LNCAP (cell line): ENCODE measurements around the gene DDX47.

Experiments
- TF ChIP-seq, protein P1 (sequence below): fragments of 450-650 bp; IDR thresholded peaks from 2 replicates; pipeline ENCODE4 v1.5.1; 2017; ENCODE audit warnings: mild to moderate bottlenecking

DDX47 gene

DNA sequence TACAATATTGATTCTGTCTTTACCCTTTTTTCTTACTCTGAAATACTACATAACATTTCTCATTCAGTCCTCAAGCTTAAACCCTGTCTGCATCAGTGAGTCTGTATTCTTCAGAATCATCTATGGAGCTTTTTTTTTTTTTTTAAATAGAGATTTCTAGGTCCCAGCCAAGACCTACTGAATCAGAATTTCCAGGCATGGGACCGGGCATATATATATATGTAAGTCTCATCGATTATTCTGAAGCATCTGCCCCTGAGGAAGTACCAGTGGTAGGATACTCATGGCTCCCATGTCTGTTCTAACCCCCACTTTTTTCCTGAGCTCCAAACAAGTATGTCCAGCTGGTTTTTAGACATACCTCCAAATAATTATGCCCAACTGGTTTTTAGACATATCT, 6.1 kb downstream of the DDX47 start:
- TF ChIP-seq, protein P1, sequence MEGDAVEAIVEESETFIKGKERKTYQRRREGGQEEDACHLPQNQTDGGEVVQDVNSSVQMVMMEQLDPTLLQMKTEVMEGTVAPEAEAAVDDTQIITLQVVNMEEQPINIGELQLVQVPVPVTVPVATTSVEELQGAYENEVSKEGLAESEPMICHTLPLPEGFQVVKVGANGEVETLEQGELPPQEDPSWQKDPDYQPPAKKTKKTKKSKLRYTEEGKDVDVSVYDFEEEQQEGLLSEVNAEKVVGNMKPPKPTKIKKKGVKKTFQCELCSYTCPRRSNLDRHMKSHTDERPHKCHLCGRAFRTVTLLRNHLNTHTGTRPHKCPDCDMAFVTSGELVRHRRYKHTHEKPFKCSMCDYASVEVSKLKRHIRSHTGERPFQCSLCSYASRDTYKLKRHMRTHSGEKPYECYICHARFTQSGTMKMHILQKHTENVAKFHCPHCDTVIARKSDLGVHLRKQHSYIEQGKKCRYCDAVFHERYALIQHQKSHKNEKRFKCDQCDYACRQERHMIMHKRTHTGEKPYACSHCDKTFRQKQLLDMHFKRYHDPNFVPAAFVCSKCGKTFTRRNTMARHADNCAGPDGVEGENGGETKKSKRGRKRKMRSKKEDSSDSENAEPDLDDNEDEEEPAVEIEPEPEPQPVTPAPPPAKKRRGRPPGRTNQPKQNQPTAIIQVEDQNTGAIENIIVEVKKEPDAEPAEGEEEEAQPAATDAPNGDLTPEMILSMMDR = no peak

DNA sequence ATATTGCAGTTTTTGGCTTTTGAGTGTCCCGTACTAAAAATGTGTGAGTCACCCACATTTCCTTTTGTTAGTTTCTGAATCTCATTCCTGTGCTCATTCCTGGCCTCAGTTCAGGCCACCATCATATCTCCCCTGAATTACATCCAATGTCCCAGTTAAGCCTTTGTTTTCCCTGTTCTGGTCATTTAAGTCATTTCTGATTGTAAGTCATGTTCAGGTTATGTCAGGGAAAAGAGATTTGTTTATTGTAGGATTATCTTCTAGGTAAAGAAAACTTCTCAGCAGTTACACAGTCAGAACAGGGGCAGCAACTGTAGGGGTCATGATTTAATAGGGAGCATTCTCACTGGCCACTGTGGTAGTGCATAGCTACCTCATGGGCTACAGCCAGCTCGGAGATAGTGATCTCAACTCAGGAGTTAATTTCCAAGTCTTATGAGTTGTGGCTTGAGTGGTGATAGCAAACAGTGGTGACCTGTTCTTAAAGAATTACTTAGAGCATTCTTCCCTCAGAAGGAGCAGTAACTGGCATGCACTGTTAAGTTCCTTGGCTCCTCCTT, 6.7 kb downstream of the DDX47 start:
- TF ChIP-seq, protein P1 = no peak

DNA sequence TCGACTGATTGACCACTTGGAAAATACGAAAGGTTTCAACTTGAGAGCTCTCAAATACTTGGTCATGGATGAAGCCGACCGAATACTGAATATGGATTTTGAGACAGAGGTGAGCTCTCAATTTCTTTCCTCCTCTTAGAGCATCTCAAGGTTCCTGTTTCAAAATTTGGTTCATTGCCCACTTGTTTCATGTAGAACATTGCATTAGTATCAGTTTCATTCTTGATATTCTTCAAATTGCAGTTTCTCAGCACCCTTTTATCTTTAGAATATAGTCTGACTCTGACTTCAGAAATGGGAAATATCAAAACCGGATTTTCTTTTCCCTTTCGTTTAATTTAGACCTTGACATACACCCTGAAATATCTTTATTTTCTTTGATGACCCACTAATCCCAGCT, 8.8 kb downstream of the DDX47 start:
- TF ChIP-seq, protein P1 = no peak

DNA sequence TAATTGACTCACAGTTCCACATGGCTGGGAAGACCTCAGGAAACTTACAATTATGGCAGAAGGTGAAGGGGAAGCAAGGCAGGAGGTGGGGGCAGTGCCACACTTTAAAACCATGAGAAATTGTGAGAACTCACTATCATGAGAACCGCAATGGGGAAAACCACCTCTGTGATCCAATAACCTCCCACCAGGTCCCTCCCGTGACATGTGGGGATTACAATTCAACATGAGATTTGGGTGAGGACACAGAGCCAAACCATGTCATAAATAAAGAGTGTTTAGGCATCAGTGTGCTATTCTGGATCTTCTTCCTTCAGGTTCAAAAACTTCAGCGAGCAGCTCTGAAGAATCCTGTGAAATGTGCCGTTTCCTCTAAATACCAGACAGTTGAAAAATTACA, 9.7 kb downstream of the DDX47 start:
- TF ChIP-seq, protein P1 = no peak

DNA sequence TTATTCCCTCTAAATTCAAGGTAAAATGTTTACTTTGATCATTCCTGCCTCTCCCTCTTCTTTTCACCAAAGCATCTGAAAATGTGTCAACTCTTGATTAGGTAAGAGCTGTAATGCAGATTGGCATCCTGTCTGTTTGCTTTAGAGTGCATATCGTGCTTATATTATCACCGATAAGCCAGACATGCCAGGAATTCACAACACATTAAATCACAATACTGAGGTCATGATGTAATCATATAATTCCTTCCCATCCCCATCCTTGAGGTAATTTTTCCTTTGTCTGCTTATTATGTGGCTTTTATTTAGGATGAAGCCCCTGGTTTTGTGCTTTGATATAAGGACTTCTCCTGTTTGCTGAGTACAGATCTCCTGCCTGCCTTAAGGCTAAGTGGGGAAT, 10.2 kb downstream of the DDX47 start:
- TF ChIP-seq, protein P1 = no peak

DNA sequence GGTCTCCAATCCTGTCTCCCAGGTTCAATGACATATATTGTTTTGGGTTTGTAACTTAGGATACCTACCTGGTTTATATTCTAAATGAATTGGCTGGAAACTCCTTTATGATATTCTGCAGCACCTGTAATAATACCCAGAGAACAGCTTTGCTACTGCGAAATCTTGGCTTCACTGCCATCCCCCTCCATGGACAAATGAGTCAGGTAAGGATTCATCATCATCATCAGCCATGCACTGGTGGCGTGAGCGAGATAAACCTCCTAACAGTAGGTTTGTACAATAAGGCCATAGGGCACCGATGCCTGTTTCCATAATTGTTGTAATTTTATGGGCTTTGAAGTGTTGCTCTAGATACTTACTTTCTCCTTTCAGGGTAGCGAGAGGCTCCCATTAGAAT, 10.7 kb downstream of the DDX47 start:
- TF ChIP-seq, protein P1 = no peak

DNA sequence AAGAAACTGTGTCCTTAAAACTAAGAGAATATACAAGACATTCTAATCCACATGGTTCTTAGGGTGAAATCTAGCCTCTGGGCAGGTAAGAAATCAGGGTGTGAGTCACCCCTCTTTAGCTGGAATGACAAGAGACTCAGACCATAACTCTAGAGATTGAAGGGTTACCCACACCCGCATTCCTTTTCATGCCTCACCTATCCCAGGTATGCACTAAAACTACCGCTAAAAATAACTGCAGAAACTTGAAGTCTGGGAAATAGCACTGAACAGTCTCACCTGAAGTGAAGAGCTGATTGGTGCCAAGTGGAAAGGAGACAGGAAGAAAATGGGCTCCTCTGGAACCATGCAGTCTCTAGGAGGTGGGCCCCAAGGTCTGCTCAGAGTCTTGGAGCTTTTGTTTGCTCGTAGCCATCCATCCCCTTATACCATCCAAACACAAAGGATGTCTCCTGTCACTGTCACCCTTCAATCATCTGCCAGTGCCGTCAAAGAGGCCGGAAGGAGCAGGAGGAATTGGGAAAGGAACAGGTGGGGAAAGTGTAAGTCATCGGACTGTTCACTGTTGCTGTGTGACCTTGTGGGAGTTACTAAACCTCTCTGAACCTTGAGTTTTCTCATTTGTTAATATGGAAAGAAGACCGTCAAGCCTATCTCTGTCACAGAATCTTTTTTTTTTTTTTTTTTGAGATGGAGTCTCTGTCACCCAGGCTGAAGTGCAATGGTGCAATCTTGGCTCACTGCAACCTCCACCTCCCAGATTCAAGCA, 22.4 kb downstream of the DDX47 start:
- TF ChIP-seq, protein P1 = no peak

DNA sequence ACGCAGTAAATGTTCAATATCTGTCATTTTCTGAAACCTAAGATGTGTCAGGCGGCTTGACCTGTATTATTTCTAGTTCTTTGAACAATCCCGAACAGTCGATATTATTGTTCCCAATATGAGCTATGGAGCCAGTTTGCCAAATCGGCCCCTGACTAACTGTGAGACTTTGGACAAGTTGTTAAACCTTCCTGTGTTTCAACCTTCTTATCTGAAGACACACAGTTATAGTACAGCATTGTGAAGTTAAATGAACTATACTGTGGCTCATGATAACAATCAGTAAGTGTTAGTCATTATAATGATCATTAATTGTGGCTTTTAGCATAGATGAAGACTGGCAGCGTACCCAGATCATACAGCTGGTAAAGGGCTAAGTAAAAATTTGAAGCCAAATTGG, 23.4 kb downstream of the DDX47 start:
- TF ChIP-seq, protein P1 = no peak
